Testis (tissue), 3 donors: ENCODE data around the gene TMEM135. TPM values are rescaled to one million over a fixed set of nuclear protein-coding genes. Genes with fewer than 3 reads are reported as not detected.
"Not testable (repeated sequence)": the region's sequence is repeated elsewhere in the genome, so short reads cannot be mapped to it uniquely, and the experiment has no call there.

Experiments
- DNase-seq: peaks from one replicate; pipeline ENCODE4 v3.0.0-alpha.2; 2019
- H3K27ac ChIP-seq, 2 donors: fragments of 200-600 bp; sonication (generic); one replicate each; pipeline ENCODE4 v1.5.1; 2019
- H3K27me3 ChIP-seq: fragments of 200-600 bp; sonication (generic); one replicate; pipeline ENCODE4 v1.5.1; 2019
- H3K36me3 ChIP-seq: fragments of 200-600 bp; sonication (generic); one replicate; pipeline ENCODE4 v1.5.1; 2017; ENCODE audit warnings: low read depth; ENCODE audit errors: missing control alignments
- H3K4me1 ChIP-seq: fragments of 200-600 bp; sonication (generic); one replicate; pipeline ENCODE4 v1.5.1; 2019
- H3K4me3 ChIP-seq, 2 donors: fragments of 200-600 bp; sonication (generic); one replicate each; pipeline ENCODE4 v1.5.1; 2017 to 2019
- H3K9me3 ChIP-seq: fragments of 200-600 bp; sonication (generic); one replicate; pipeline ENCODE4 v1.5.1; 2017
- POLR2A ChIP-seq: fragments of 450-650 bp; IDR thresholded peaks from one replicate; pipeline ENCODE4 v1.6.1; 2017; ENCODE audit warnings: antibody characterized with exemption, mild to moderate bottlenecking, moderate library complexity
- WGBS, 2 donors: methylation state at CpG; one replicate each; pipeline ENCODE4 v1.1.5; 2018; 5-methylcytosine and 5-hydroxymethylcytosine counted together
- intact Hi-C: fragments of 100-400 bp; cut with DNase I; formaldehyde crosslinking; loops from one replicate; pipeline ENCODE4 v1.15.1; 2023; ENCODE audit warnings: low total_unique reads
- polyA plus RNA-seq: library from polyadenylated mRNA; stranded (reverse); fragments of 350-450 nt; fragmentation: Illumina TruSeq; extraction: RNeasy Lipid Tissue Mini Kit (QIAGEN cat#74804); gene quantifications from one replicate; pipeline ENCODE4 v1.2.3, GENCODE V29; 2014; ENCODE audit warnings: low read depth, low replicate concordance; ENCODE audit not compliant: insufficient read depth
- total RNA-seq, 2 donors: library from RNA; depleted of rRNA; stranded (reverse); fragments of >200 nt; gene quantifications; one replicate each; pipeline ENCODE4 v1.2.3, GENCODE V29; 2016
- TF ChIP-seq, protein P1 (sequence below), 3 experiments: fragments of 450-650 bp in 2 of 3; fragments of 200-600 bp in 1 of 3; sonication (generic) in 1 of 3; IDR thresholded peaks; one replicate each; pipeline ENCODE4 v1.5.1; 2016 to 2019; ENCODE audit warnings: antibody characterized with exemption in 3 of 3, mild to moderate bottlenecking in 2 of 3, moderate library complexity in 1 of 3

TMEM135 gene
- total and polyA plus RNA-seq, 3 donors from 2014 or later = 21.3 to 59.0 (median 42.1) TPM

- H3K9me3 ChIP-seq = no peaks in the 10 kb centered on the region
- no peak for DNase-seq
- peaks cover 5% of the 10 kb centered on the region for H3K4me1 ChIP-seq
- intact Hi-C loops = no loop called here
- 95 to 97% methylated on average over 5 of the region's 5 CpGs for WGBS, 2 donors
- TF ChIP-seq, protein P1, sequence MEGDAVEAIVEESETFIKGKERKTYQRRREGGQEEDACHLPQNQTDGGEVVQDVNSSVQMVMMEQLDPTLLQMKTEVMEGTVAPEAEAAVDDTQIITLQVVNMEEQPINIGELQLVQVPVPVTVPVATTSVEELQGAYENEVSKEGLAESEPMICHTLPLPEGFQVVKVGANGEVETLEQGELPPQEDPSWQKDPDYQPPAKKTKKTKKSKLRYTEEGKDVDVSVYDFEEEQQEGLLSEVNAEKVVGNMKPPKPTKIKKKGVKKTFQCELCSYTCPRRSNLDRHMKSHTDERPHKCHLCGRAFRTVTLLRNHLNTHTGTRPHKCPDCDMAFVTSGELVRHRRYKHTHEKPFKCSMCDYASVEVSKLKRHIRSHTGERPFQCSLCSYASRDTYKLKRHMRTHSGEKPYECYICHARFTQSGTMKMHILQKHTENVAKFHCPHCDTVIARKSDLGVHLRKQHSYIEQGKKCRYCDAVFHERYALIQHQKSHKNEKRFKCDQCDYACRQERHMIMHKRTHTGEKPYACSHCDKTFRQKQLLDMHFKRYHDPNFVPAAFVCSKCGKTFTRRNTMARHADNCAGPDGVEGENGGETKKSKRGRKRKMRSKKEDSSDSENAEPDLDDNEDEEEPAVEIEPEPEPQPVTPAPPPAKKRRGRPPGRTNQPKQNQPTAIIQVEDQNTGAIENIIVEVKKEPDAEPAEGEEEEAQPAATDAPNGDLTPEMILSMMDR (IDR thresholded peaks at IDR 0.05) = no peak
- no peak for TF ChIP-seq POLR2A
- H3K27me3 ChIP-seq = no peaks in the 10 kb centered on the region
- H3K36me3 ChIP-seq = no peaks in the 10 kb centered on the region
- no peak overlapping the region for H3K4me3 ChIP-seq
- no peak overlapping the region for H3K27ac ChIP-seq
Observed at GRCh38 chr11:86991341-86991740, 46.4 kb upstream of the TMEM135 start.

- DNase-seq, H3K36me3 ChIP-seq, H3K4me1 ChIP-seq, intact Hi-C loops, H3K4me3 ChIP-seq, H3K27ac ChIP-seq, H3K9me3 ChIP-seq, H3K27me3 ChIP-seq: not testable (repeated sequence)
- 81 to 82% methylated on average over 4 of the region's 4 CpGs for WGBS, 2 donors
Observed at GRCh38 chr11:86992340-86992739, 45.4 kb upstream of the TMEM135 start.

GRCh38 chr11:86993031-86993430 is 44.7 kb upstream of the TMEM135 start:
- H3K9me3 ChIP-seq = no peaks in the 10 kb centered on the region
- 72 to 82% methylated on average over 3 of the region's 3 CpGs for WGBS, 2 donors
- no peaks in the 10 kb centered on the region for H3K27me3 ChIP-seq
- intact Hi-C loops = no loop called here
- no peak for DNase-seq
- H3K27ac ChIP-seq = no peak overlapping the region
- no peaks in the 10 kb centered on the region for H3K36me3 ChIP-seq
- TF ChIP-seq, protein P1 (IDR thresholded peaks at IDR 0.05) = no peak
- TF ChIP-seq POLR2A = no peak
- H3K4me1 ChIP-seq = peaks cover 5% of the 10 kb centered on the region
- H3K4me3 ChIP-seq = no peak overlapping the region

- H3K27ac ChIP-seq = peak overlapping the region in 1 of 2 donors; percentile 3
- no peaks in the 10 kb centered on the region for H3K27me3 ChIP-seq
- DNase-seq = no peak
- TF ChIP-seq, protein P1 (IDR thresholded peaks at IDR 0.05) = no peak
- no peak for TF ChIP-seq POLR2A
- no peak overlapping the region for H3K4me3 ChIP-seq
- H3K36me3 ChIP-seq = no peaks in the 10 kb centered on the region
- H3K4me1 ChIP-seq = peaks cover 11% of the 10 kb centered on the region
- intact Hi-C loops = no loop called here
- 65 to 79% methylated on average over 1 of the region's 1 CpG for WGBS, 2 donors
- no peaks in the 10 kb centered on the region for H3K9me3 ChIP-seq
Observed at GRCh38 chr11:86996953-86997570, 40.7 kb upstream of the TMEM135 start.

DNA sequence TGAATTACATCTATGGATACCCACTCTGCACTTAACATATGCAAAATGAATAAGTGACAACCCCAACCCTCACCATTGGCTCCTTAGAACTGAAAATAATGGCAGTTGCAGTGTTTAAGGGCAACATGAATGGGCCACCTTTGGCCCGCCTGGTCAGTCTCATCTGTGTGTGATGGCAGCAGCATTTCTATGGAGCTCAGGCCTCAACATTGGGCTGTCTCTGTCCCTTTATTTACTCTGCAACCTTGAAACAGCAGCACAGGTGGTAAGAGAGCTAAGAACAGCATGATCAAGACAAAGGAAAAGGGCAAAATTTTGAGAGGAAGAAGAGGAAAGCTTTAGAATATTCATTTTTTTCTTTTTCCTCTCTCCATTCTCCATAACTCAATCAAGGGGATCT is 38.3 kb upstream of the TMEM135 start:
- Histone ChIP-seq H3K9me3 (no peaks in the 10 kb centered on the region), H3K4me3 (no peak overlapping the region), H3K36me3 (no peaks in the 10 kb centered on the region), H3K27ac (peak overlapping the region; percentile 25 to 47), H3K4me1 (peaks cover 7% of the 10 kb centered on the region), H3K27me3 (no peaks in the 10 kb centered on the region)
- DNase-seq = no peak
- TF ChIP-seq, protein P1 (IDR thresholded peaks at IDR 0.05) = no peak
- no peak for TF ChIP-seq POLR2A
- intact Hi-C loops = no loop called here
- WGBS, 2 donors = 91 to 100% methylated on average over 1 of the region's 1 CpG
